CD4-positive, alpha-beta T cell (primary cell): ENCODE results near the gene SCAF4. TPM values are rescaled to one million over a fixed set of nuclear protein-coding genes. Genes with fewer than 3 reads are reported as not detected.

Source experiments
- ATAC-seq: fragments of 200-7000 bp; cut with Tn5 transposase; one replicate; pipeline ENCODE4 v1.10.0; 2022; ENCODE audit warnings: mild to moderate bottlenecking; ENCODE audit not compliant: poor library complexity
- CTCF ChIA-PET: fragments of 350-600 bp; sonication (Branson Sonifier 250); formaldehyde crosslinking; loops from one replicate; lab custom pipeline; 2021; ENCODE audit warnings: antibody characterized with exemption, inconsistent platforms; lab: Charles Lee
- POLR2A ChIA-PET: fragments of 350-600 bp; sonication (Branson Sonifier 250); formaldehyde crosslinking; loops from one replicate; lab custom pipeline; 2021; ENCODE audit warnings: antibody characterized with exemption, inconsistent platforms; lab: Charles Lee
- DNase-seq, 14 experiments: peaks; one replicate each; pipeline ENCODE4 v3.0.0-alpha.2; 2013 to 2020; ENCODE audit warnings: mixed read lengths in 2 of 14
- H3K27ac ChIP-seq, 2 donors: one replicate each; pipeline versions ENCODE4 v1.5.1 to v1.7.0; 2013; ENCODE audit warnings: low read length in 2 of 2, low read depth in 1 of 2, mild to moderate bottlenecking in 1 of 2
- H3K27me3 ChIP-seq, 2 experiments: 1 replicate in 1 of 2; 2 replicates in 1 of 2; pipeline versions ENCODE4 v1.6.1 to v1.7.0; 2013; ENCODE audit warnings: low read length in 2 of 2, control low read depth in 1 of 2, mild to moderate bottlenecking in 1 of 2, moderate library complexity in 1 of 2; ENCODE audit not compliant: insufficient read depth in 2 of 2, control insufficient read depth in 1 of 2
- H3K36me3 ChIP-seq: one replicate; pipeline ENCODE4 v1.6.1; 2013; ENCODE audit warnings: low read length, control low read depth; ENCODE audit not compliant: insufficient read depth
- H3K4me1 ChIP-seq: one replicate; pipeline ENCODE4 v1.6.1; 2013; ENCODE audit warnings: low read length, control low read depth; ENCODE audit not compliant: insufficient read depth
- H3K4me3 ChIP-seq: one replicate; pipeline ENCODE4 v1.5.1; 2013; ENCODE audit warnings: mild to moderate bottlenecking, low read length, moderate library complexity
- H3K9me3 ChIP-seq, 2 experiments: 1 replicate in 1 of 2; 2 replicates in 1 of 2; pipeline versions ENCODE4 v1.6.1 to v1.7.0; 2013; ENCODE audit warnings: low read length in 2 of 2, mild to moderate bottlenecking in 2 of 2, control low read depth in 1 of 2, moderate library complexity in 1 of 2; ENCODE audit not compliant: control insufficient read depth in 1 of 2, insufficient read depth in 1 of 2
- H3K27ac Mint-ChIP-seq: one replicate; pipeline ENCODE4 v1.8.0; 2020; ENCODE audit warnings: mixed read lengths
- H3K27me3 Mint-ChIP-seq: one replicate; pipeline ENCODE4 v1.8.0; 2021; ENCODE audit warnings: mixed read lengths
- H3K36me3 Mint-ChIP-seq: one replicate; pipeline ENCODE4 v1.8.0; 2021; ENCODE audit warnings: low read depth, mixed read lengths
- H3K4me1 Mint-ChIP-seq: one replicate; pipeline ENCODE4 v1.8.0; 2021; ENCODE audit warnings: low read depth, mixed read lengths
- H3K4me3 Mint-ChIP-seq: one replicate; pipeline ENCODE4 v1.8.0; 2020; ENCODE audit warnings: mild to moderate bottlenecking, mixed read lengths
- H3K9me3 Mint-ChIP-seq: one replicate; pipeline ENCODE4 v1.8.0; 2020; ENCODE audit warnings: mixed read lengths
- CTCF ChIP-seq: fragments of 200-600 bp; IDR thresholded peaks from one replicate; pipeline ENCODE4 v1.8.0; 2022; ENCODE audit warnings: antibody characterized with exemption, mild to moderate bottlenecking
- intact Hi-C, 2 experiments: fragments of 100-400 bp; cut with DNase I in 1 of 2; cut with micrococcal nuclease in 1 of 2; formaldehyde crosslinking; loops; one replicate each; pipeline versions ENCODE4 v1.15.1 to v1.9.0; 2023 to 2025; cut with DNase I, micrococcal nuclease
- total RNA-seq, 174 experiments: library from RNA in 2 of 174; stranded (reverse) in 2 of 174; gene quantifications; one replicate each; pipeline ENCODE4 v1.2.3 and lab custom pipeline; 2021 to 2026

Gene SCAF4
- total RNA-seq, 2 experiments from 2014 or later = 56.1 to 57.8 TPM

GRCh38 chr21:31696424-31696823 lies 35.5 kb downstream of the SCAF4 start:
- Mint-ChIP-seq H3K27ac (peak overlapping the region; percentile 2), H3K4me3 (no peak overlapping the region), H3K4me1 (peaks cover 4% of the 10 kb centered on the region), H3K27me3 (no peaks in the 10 kb centered on the region), H3K9me3 (no peaks in the 10 kb centered on the region), H3K36me3 (peaks cover 98% of the 10 kb centered on the region)
- no peak for ATAC-seq
- Histone ChIP-seq H3K27me3 (no peaks in the 10 kb centered on the region), H3K9me3 (no peaks in the 10 kb centered on the region), H3K4me3 (no peak overlapping the region), H3K36me3 (peaks cover 92% of the 10 kb centered on the region), H3K27ac (no peak overlapping the region), H3K4me1 (no peaks in the 10 kb centered on the region)
- POLR2A ChIA-PET = no interaction called here
- TF ChIP-seq CTCF = no peak
- intact Hi-C loops = no loop called here
- CTCF ChIA-PET = no interaction called here
- DNase-seq = no peak

GRCh38 chr21:31693222-31693621 lies 38.7 kb downstream of the SCAF4 start:
- Histone ChIP-seq H3K4me1 (no peaks in the 10 kb centered on the region), H3K4me3 (no peak overlapping the region), H3K9me3 (no peaks in the 10 kb centered on the region), H3K36me3 (peaks cover 89% of the 10 kb centered on the region), H3K27me3 (no peaks in the 10 kb centered on the region), H3K27ac (no peak overlapping the region)
- peaks cover 95% of the 10 kb centered on the region for H3K36me3 Mint-ChIP-seq
- peaks cover 4% of the 10 kb centered on the region for H3K4me1 Mint-ChIP-seq
- ATAC-seq (no peak), DNase-seq (no peak)
- TF ChIP-seq CTCF = no peak
- H3K4me3 Mint-ChIP-seq = no peak overlapping the region
- CTCF ChIA-PET = no interaction called here
- no peaks in the 10 kb centered on the region for H3K27me3 Mint-ChIP-seq
- no peaks in the 10 kb centered on the region for H3K9me3 Mint-ChIP-seq
- H3K27ac Mint-ChIP-seq = no peak overlapping the region
- intact Hi-C loops = no loop called here
- POLR2A ChIA-PET = no interaction called here

- Histone ChIP-seq H3K9me3 (no peaks in the 10 kb centered on the region), H3K36me3 (peaks cover 89% of the 10 kb centered on the region), H3K27ac (no peak overlapping the region), H3K4me1 (no peaks in the 10 kb centered on the region), H3K4me3 (no peak overlapping the region), H3K27me3 (no peaks in the 10 kb centered on the region)
- Mint-ChIP-seq H3K4me1 (no peaks in the 10 kb centered on the region), H3K27me3 (no peaks in the 10 kb centered on the region), H3K9me3 (no peaks in the 10 kb centered on the region), H3K36me3 (peaks cover 97% of the 10 kb centered on the region), H3K27ac (no peak overlapping the region), H3K4me3 (no peak overlapping the region)
- ChIA-PET CTCF (no interaction called here), POLR2A (no interaction called here)
- intact Hi-C loops = no loop called here
- TF ChIP-seq CTCF = no peak
- ATAC-seq (no peak), DNase-seq (no peak)
Measured at GRCh38 chr21:31688603-31689368, 43.1 kb downstream of the SCAF4 start.
